NCI-H1436 (cell line): Measurements from ENCODE around the gene FKRP.

ENCODE experiments used
- DNase-seq: peaks from one replicate; lab custom pipeline; 2025; lab: John Stamatoyannopoulos, UW

The FKRP gene

DNA sequence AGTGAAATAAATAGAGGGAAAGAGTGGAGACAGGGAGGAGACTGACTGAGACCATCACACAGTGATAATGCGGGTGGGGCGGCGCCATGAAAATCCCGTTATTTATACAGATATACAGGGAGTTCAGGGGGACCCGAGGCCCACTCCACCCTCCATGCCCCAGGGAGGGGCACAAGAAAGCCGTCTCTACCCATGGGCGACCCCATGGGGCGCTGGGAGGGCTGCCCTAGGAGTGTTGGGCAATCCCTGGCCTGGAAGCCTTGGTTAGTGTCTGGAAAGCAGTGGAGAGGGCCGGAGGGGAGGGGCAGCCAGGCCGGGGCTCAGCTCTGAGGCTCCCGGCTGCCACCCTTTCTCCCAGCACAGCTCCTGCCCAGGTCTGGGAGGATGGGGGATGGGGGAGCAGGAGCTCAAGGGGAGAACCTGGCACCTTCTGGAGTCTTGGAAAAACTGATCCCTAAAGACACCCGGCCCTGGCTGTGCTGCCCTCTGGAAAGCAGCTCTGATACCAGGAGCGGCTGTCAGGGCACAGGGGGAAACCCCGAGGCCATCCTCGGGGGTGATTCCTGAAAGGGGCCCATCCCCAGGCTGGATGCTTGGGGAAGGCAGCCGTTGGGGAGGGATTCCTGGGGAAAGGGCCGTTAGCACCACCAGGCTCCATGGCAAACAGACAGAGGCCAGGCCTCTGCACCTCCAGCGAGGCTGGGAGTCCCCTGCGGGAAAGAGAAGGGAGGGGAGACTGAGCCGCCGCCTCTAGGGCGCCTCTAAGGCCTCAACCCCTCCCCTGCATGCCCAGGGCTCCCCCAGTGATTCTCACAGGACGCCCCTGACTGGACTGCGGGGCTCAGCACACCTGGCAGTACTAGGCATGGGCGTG, 26.0 kb upstream of the FKRP start:
- no peak for DNase-seq

DNA sequence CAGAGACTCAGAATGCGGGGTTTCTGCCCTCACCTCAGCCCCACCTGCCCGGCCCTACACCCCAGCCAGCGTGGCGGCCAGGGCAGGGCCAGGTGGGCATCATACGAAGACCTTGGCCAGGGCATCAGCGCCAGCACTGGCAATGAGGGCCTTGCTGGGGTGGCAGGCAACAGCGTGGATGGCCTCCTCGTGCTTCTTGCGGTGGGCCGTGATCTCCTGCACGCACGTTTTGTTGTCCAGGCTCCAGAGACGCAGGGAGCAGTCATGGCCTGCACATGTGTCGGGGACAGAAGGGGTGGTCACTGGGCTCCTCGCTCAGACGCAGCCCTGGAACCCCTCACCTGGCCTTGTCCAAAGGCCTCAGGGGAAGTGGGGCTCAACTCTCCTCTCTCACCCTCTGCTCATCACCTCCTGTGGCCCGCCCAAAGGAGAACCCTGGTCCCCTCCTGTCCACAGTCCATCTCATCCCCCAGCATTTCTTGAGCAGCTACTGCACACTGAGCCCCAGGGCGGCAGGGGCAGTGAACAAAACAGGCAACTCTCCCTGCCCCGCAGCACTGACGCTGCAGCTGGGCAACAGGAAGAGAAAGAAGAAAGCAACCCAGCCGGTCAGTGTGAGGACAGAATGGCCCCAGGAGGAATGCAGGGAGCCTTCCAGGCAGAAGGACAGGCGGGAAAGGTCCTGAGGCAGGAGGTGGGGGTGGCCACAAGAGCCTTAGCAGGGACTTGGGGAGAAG, 25.2 kb upstream of the FKRP start:
- no peak for DNase-seq

DNA sequence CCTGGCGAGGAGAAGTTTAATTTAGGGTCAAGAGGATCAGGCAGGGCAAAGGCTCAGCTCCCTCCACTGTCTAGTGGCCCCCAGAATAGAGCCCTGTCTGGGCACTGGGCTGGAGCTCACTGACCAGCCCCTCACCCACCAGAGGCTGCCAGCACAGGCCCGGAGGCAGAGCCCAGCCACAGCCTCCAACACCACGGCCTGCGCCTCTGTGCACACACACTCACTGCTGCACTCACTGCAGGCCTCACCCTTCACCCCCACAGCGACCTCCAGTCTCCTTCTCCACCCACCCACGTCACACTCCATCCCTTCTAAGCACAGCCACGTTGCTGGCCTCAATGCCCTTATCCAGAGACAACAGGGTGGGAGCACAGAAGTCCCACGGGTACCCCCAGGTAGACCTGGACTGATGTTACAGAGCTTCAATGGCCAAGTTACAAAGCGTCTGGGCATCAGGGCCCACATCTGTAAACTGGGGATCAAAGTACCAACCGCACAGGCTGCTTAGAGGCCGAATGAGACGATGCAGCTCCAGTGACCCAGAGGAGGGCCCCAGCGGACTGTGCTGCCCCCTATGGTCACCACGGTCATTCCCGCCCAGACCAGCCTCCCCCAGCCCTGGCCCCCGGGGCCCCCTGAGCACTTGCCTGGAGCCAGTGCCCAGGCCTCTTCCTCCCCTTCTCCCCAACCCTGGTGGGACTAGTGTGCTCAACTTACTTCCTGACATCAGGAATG, 24.4 kb upstream of the FKRP start:
- DNase-seq: no peak

DNA sequence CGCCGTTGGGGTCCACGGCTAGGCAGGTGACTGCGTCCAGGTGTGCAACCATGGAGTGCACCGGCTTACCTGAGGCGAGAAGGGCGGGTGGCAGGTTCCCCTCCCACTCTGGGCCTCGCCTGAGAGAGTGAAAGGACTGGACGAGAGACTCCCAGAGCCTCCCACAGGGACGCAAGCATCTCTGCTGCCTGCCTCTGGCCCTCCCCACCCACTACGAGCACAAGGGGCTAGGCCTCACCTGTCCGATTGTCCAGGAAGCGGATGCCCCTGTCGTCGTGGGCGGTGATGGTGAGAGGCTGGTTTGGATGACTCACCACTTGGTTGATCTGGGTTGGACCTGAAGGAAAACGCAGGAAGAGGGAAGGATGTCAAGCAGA, 23.9 kb upstream of the FKRP start:
- no peak for DNase-seq

DNA sequence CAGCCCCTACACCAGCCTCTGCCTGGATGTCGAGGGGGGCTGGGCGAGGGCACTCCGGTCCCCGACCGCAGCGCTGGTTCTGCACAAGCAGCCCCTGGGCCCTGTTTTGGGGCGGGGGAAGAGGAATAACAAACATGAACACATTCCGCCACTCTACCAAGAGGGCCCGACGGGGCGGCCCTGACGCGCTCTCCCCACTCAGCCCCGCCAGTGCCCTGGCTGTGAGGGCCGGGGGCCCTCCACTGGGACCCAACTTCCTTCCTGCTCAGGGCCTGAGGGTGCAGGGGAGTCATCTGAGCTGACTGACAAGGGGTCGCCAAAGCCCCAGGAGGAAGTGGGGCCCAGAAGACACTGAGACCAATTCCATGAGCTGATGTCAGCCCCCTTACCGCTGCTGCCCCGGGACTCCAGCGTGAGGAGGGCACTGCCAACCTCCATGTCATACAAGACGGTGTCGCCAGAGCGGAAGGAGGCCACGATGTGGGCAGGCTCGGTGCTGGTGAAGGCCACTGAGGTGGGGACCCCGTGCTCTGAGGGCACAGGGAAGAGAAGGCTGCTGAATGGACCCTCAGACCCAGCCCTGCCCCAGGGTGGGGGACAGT, 23.3 kb upstream of the FKRP start:
- DNase-seq: no peak

DNA sequence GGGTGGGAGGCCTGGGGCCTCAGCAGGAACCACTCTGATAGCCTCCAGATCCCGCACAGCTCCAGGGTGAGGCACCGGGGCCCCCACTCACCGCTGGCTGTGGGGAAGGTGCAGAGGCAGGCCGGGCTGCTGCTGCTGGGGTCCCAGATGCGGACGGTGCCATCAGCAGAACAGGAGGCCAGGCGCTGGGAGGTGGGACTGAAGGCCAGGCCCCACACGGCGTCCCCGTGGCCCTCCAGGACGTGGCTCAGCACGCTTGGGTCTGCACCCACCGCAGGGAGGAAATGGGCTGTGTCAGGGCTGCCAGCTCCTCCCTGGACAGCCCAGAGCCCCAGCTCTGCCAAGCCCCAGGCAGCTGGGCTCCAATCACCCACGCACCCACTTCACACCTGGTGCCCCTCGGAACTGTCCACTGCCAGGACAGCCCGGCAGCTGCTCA, 22.8 kb upstream of the FKRP start:
- DNase-seq: no peak

DNA sequence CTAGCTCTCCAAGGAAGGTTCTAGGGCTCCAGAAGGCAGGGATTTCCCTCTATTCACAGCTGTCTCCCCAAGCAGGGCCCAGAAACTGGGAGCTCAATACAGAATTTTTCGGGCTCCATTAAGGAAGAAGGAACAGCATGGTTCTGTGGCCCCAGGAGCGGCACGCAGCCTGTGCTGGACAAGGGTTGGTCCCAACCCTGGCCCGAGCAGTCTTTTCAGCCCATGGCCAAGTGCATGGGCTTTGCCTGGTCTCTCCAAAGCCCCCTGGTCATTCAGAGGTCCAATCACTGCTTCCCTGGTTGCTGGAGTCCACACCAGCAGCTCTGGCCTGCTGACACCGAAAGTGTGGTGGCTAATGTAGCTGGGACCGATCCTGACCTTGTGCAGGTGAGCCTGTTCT, 22.4 kb upstream of the FKRP start:
- no peak for DNase-seq

DNA sequence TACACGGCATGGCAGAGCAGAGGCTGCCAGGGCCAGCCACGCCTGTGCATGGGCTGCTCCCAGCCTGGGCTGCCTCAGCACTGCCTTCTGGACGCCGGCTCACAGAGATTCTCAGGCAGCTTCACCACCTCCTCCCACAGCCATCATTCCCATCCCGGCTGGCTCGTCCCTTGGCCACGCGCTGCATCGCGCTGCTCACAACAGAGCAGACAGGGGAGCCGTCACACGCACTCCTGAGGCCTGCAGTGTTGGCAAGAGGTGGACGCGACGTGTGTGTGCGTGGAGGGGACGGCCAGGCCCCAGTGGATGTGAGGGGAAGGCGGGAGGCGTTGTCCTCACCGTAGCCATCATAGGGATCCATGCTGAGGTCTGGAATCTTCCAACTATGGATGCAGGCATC, 21.4 kb upstream of the FKRP start:
- no peak for DNase-seq

DNA sequence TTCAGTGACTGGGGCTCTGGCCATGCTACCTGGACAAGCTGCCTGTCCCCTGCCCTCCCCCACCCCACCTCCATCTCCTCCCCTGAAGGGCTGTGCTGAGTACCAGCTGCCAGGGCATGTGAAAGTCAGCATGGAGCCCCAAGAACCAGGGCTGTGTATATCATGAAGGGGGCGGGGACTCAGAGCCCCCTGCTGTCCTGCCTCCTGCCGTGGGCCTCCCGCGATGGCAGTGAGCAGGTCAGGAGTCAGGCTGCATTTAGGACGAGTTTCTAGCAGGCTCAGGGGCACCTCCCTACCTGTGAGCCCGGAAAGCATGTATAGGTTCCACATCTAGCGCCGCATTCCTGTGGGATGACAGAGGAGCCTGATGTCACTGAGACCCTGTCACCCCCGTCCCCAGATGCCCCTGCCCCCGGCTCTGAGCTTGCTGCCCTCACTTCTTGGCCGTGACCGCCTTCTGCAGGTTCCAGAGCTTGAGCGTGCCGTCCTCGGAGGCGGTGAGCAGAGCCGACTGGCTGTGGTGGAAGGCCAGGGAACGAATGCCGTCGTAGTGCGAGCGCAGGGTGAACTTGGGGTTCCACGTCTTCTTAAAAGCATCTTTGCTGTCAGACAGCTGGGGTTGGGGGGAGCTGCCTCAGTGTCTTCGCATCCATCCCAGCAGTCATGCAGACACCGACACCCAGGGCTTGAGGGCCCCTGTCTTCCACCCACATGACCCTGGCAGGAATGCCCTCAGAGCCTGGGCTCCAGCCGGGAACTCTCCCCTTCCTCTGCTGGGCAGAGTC, 20.6 kb upstream of the FKRP start:
- no peak for DNase-seq

DNA sequence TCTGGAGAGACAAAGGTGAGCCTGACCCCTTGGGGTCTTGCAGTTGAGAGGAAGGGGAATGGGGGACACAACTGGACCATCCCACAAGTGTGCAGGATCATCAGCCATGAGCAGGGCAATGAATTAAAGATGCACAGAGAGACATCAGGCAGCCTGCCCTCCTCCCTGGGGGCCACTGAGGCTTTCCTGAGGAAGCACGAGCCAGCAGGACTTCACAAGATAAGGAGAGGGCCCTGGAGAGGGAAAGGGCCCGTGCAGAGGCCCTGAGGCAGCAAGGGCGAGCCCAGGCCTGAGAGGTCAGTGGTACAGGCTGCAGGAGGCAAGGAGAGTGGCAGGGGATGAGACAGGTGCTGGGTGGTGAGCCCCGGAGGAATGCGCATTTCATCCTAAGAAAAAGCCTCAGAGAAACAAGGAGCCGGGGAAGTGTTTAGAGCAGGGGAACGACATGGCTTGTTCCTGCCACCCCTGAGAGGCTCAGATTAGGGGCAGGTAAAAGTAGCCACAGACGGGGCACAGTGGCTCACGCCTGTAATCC, 19.9 kb upstream of the FKRP start:
- no peak for DNase-seq

DNA sequence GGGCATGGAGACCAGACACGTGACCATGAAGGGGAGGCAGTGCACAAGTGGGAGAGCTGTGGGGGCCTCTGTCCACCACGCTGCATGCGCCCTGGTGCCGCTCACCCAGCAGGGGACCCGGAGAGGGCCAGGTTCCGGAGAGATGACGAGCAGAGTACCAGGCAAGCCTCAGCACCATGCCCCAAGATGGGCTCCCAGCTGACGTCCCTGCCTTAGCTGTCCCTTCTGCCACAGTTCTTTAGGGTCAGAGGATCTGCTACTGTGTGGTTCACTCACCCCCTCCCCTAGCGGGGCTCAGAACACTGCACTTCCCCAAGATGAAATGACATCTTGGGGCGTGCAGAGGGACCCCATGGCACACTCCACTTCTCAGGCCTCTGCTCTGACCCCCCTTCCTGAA, 19.3 kb upstream of the FKRP start:
- DNase-seq: no peak

DNA sequence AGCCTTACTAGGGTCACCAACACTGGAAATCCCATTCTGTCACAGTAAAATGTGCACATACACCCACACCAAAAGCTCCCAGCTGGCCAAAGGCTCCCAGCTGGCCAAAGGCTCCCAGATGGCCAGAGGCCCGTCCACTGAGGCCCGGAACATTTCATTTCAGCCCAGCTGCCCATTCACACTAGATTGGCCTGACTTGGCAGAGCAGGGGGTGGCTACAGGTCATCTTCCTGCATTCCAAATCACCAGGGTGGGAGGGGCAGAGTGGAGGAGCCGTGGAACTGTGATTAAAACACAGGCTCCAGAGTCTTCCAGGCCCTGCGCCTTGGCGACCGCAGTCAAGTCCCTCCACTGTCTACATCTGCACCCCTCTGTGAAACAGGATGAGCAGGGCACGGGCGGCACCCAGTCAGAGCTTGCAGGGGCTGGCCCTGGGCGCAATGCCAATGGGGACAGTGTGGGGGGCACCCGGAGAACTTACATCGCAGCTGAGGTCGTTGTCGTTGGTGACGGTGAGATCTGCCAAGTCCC, 18.8 kb upstream of the FKRP start:
- DNase-seq: no peak

DNA sequence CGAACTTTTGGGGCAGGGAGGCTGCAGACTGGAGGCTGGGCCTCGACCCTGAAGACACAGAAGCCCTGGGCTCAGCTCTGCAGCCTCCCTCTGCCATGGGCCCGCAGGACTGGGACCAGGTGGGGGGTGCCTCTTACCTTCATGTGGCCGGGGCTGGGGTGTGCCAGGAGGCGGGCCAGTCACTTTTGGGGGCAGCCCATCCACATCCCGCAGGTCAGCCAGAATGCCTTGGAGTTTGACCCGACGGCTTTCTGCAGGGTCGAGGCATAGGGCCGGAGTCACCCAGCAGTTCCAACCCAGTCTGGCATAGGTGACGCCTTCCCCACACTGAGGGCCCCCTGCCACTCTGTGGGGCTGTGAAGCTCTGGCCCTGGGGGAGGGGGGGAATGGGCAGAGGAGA, 18.1 kb upstream of the FKRP start:
- no peak for DNase-seq

DNA sequence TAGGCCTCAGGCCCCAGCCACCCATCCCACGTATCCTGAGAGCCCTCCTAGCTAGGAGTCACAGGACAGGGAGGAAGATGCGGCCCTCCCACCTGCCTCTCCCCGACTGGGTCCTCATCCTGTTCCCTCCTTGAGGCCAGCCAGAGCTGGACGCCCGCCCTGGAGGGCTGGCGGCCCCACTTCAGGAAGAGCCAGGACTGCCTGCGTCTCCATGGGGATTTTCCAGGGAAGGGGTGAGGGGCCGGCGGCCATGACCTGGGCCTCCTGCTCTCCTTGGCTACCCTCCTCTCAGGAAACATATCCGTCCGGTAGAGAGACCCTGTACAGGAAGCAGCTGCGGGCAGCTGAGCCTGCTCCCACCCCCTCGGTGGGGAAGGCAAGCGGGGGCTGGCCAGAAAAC, 17.6 kb upstream of the FKRP start:
- DNase-seq: no peak

DNA sequence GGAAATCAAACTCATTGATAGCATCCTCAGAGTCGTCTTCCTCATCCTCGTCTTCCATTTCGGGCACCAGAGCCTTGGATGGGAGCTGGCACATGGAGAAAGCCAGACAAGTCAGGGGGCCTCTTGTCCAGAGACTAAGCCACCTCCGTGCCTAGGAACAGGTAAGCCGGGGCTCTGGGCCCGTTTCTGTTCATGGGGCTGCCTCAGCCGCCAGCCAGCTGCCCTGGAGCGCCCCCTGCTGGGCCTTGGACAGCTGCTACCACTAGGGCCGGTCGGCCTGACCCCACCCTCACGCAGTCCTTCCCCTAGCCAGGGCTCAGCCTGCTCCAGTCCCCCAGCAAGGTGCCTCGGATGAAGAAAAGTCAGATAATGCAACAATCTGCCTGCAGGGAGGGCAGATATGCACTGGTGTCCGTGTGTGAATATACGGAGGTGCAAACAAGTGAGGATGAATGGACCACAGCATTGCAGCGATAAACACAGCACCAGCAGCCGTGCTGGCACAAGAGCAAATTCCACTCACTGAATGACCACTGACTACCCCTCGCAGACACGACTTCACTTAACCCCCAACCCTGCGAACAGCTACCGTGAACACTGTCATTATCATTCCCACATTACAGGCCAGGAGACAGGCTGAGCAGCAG, 17.0 kb upstream of the FKRP start:
- no peak for DNase-seq

DNA sequence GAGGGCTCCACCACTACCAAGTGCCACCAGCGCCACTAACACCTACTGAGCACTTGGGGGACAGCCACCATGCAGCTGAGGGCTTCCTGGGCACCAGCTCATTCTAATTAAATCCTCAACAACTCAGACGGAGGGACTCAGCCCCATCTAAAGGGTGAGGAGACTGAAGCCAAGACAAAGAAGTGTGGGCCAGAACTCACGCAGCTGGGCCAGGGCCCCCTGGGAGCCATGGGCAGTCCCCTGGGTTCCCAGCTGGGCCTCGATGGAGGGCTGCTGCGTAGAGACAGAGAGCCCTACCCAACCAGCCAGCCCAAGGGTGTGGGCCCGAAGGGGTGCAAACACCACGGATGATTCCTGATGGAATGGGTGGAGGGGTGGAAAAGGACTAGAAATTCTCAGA, 16.2 kb upstream of the FKRP start:
- no peak for DNase-seq

DNA sequence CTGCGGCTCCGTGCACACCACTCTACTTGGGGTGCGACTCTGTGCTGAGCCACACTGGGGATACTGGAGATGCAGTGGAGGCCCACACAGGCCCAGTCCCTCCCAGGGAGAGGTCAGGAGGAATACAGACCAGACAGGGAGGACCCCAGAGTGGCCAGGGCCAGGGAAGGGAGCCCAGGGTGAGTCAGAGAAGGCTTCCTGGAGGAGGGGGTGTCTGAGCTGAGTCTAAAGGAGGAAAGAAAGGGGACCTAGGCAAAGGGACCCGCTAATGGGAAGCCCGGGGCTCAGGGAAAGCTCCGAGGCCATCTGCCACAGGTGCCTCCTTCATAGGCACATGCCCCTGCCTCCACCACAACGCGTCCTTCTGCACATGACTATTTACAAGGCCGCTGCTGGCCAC, 15.7 kb upstream of the FKRP start:
- no peak for DNase-seq

DNA sequence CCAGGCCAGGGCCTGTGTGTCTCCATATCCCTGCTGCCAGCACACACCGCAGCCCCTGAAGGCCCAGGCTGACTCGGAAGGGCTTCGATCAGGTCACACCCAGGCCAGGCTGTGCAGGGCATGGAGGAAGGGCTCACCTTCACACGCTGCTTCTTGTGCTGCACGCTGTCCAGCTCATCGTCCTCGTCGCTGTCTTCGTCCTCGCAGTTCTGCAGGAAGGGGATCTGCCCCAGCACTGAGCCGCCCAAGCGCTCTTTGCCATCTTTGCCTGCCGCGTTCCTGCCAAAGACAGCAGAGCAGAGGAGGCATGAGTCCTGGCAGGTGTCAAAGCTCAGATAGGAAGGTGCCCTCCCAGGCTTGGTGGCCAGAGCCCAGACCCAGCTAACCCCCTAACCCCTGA, 15.3 kb upstream of the FKRP start:
- no peak for DNase-seq

DNA sequence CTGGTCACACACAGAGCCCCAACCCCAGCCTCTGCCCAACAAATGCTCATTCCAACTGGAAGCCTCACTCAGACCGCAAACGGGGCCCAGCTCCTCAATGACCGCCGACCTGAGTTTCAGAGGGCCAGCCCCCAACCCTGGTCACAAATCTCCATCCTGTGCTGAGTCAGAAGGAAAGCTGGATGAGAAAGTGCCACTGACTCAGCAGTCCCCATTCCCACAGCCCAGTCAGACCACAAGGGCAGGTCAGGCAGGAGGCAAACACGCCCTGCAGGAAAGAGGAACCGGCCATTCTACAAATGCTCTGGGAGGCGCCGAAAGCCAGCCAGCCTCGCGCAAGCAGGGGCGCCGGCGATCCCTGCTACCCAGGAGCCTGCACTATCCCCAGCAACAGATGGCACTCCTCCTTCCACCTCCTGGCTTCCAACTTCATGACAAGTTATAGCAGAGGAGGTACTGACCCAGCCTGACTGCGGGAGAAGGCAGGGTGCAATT, 14.8 kb upstream of the FKRP start:
- no peak for DNase-seq

DNA sequence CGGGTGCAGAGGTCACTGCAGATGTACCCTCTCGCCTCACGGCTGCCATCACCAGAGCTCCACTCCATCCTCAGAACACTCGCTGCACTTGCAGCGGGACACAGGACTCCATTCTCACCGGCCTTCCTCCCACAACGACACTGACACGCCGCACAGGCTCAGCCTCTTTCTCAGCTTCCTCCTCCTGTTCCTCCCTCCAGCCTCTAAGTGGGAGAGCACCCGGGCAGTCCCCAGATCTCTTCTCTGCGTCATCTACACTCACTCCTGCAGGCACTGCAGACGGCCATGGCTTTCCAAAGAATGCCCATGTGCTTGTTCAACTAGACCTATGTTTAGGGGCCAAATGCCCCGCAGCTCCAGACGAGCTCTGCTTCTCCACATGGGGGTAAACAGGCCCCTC, 14.3 kb upstream of the FKRP start:
- DNase-seq: no peak
